ENCODE results near the gene OLIG2.

GRCh38 chr21:33021150-33021549 is 4.6 kb upstream of the OLIG2 start:
- no peak for TF ChIP-seq POLR2AphosphoS5 (IDR thresholded peaks at IDR 0.05; ENCODE audit: insufficient read depth in 1 of 2, low read depth in 1 of 2)
- TF ChIP-seq POLR2A (IDR thresholded peaks at IDR 0.05) = no peak

Measured in vagina (tissue), 2 donors.